ENCODE results near the gene PABPN1. TPM values are rescaled to one million over a fixed set of nuclear protein-coding genes. Genes with fewer than 3 reads are reported as not detected.

PABPN1 gene
- total and polyA plus RNA-seq, 7 donors, result 65.2 to 104 (median 82.5) TPM

DNA sequence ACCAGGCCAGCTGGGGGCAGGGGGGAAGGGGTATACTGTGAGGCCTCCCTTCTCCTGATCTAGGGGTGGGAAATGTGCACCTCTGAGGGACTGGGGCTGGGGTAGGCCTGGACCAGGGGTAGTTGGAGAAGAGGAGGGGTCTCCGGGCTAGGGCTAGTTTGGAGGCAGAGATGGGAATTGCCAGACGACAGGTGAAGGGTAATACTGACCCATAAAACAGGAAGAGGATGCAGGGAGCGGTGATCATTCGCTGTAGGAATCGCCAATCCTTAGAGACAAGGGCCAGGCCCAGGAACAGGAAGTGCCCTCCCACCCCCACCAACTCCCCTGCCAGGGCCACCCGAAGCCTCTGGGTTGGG lies 27.0 kb downstream of the PABPN1 start:
- H3K9me3 ChIP-seq, result no peaks in the 10 kb centered on the region
- no peak overlapping the region for H3K4me3 ChIP-seq
- peaks cover 11% of the 10 kb centered on the region for H3K4me1 ChIP-seq
- H3K36me3 ChIP-seq (ENCODE audit: insufficient read depth in 1 of 2, low read depth in 1 of 2), result no peaks in the 10 kb centered on the region
- TF ChIP-seq, protein P1, sequence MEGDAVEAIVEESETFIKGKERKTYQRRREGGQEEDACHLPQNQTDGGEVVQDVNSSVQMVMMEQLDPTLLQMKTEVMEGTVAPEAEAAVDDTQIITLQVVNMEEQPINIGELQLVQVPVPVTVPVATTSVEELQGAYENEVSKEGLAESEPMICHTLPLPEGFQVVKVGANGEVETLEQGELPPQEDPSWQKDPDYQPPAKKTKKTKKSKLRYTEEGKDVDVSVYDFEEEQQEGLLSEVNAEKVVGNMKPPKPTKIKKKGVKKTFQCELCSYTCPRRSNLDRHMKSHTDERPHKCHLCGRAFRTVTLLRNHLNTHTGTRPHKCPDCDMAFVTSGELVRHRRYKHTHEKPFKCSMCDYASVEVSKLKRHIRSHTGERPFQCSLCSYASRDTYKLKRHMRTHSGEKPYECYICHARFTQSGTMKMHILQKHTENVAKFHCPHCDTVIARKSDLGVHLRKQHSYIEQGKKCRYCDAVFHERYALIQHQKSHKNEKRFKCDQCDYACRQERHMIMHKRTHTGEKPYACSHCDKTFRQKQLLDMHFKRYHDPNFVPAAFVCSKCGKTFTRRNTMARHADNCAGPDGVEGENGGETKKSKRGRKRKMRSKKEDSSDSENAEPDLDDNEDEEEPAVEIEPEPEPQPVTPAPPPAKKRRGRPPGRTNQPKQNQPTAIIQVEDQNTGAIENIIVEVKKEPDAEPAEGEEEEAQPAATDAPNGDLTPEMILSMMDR (IDR thresholded peaks at IDR 0.05), result no peak
- H3K27ac ChIP-seq, result no peak overlapping the region
- no peak for DNase-seq
- no peak for ATAC-seq
- peaks cover 2 to 33% (median 7%) of the 10 kb centered on the region in 3 donors for H3K27me3 ChIP-seq (ENCODE audit: insufficient read depth in 3 of 3, low read length in 2 of 3)
- intact Hi-C loops (cut with DNase I), result no loop called here
- WGBS, 3 donors, result 84 to 87% (median 86%) methylated on average over 6 of the region's 6 CpGs

DNA sequence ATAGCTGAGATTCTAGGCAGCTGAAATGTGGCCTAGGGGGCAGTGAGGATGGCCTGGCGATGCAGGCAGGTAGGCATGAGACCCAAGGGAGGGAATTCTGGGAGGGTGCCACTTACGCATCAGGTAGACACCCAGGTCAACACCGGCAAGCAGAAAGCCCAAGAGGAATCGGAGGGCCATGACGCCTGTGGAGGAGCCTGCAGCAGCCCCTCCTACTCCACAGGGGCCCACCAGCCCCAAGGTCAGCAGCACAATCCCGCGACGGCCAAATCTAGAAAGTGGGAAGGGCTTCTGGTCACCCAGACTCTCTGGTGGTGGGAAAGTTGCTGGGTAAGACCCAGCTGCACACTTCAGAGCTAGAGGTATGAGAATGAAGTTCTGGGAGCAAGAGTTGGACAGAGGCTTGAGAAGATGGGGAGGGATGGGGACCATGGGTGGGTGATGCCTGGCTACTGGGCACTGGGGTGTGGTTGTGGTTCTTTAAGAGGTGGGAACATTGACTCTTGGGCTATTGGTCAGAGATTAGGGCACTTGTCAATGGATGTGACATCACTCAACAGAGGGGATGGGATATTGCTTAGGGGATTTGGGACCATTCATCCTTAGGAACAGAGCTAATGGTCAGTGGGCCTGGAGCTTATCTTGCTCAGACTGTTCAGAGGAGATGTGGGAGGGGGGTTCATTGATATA lies 28.0 kb downstream of the PABPN1 start:
- no peaks in the 10 kb centered on the region for H3K9me3 ChIP-seq
- DNase-seq (no peak), ATAC-seq (no peak)
- H3K36me3 ChIP-seq (ENCODE audit: insufficient read depth in 1 of 2, low read depth in 1 of 2), result no peaks in the 10 kb centered on the region
- peaks cover 4 to 43% (median 7%) of the 10 kb centered on the region in 3 donors for H3K27me3 ChIP-seq (ENCODE audit: insufficient read depth in 3 of 3, low read length in 2 of 3)
- no peak overlapping the region for H3K4me3 ChIP-seq
- WGBS, 3 donors, result 89 to 94% (median 92%) methylated on average over 8 of the region's 8 CpGs
- intact Hi-C loops (cut with DNase I), result no loop called here
- peaks cover 11% of the 10 kb centered on the region for H3K4me1 ChIP-seq
- no peak overlapping the region for H3K27ac ChIP-seq
- TF ChIP-seq, protein P1 (IDR thresholded peaks at IDR 0.05), result no peak

DNA sequence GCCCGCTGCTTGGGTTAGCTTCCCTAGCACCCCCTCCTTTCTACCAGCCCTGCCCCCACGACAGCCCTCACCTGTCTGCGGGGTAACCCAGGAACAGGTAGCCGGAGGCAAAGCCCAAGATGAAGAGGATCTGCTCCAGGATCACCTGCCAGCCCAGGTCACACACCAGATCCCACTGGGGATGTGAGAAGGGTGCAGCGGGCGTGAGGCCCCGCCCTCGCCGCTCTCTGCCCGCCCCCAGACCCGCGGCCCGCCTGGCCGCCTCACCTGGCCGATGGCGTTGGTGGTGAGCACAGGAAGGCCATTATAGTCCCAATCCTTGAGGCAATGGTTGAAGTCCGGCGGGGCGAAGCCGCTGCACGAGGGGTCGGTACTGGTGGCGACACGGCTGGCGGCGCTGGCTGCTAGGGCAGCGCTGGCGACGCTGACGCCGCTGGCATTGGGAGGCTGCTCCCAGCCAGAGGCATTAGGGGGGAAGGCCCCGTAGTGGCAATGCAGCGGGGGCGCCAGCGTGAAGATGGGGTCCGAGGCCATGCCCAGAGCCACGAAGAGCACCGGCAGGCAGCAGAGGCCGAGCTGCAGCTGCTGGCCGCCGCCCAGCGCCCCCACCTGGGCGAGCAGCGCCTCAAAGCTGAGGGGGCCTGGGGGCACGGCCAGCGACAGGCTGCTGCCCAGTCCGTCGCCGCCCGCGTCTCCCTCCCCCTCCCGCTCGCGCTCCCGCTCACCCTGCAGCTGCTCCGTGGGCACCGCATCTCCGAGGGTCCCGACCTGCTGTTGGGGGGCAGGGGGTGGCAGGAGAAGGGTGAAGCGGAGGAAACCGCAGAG lies 30.6 kb downstream of the PABPN1 start:
- peak in 3 of 4 donors; percentile 22 to 28 (median 28) for ATAC-seq

DNA sequence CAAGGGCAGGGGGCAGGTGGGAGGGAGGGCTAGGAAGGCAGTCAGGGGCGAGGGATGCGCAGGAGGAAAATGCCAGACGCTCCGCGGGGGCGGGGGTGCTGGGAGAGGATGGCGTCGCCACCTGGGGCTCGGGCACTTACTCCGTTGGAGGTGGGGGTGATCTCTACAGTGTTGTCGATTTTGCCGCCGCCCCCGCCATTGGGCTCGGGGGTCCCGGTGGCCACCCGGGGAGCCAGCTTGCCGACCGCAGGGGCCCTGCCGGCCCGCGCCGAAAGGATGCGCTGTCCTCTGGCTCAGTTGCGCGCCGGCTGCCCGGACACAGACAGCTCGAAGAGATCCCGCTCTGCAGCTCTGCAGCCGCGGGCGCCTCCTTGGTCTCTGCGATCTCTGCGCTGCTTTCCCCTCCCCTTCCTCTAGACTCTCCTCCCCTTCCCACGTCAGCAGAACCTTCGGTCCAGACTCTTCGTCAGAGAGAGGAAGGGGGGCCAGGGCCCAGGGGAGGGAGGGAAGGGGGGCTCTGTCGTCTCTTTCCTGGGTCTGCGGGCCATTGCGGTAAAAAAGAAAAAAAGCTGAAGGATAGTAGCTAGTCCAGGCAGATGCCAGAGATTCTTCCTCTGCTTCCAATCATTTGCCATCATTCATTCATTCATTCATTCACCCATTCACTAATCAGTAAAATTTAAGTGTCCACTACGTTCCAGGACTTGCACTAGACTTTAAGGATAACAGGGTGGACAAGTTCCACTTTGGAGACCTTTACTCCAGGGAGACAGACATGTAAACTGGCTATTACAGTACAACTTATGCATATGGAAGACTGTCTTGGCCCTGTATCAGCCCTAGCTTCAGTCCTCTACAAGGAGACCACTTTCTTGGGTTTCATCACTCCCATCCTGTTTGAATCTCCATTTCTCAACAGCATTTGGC lies 31.5 kb downstream of the PABPN1 start, which contains the start of gene SLC22A17:
TSS of gene SLC22A17 (minus strand) at position 382 of the 927 bp plus-strand sequence.
- TF ChIP-seq, protein P1 (IDR thresholded peaks at IDR 0.05), result no peak
- no peaks in the 10 kb centered on the region for H3K9me3 ChIP-seq
- DNase-seq, result peak; percentile 69 to 84
- WGBS, 3 donors, result 1 to 3% (median 2%) methylated on average over 20 to 42 of the region's 42 CpGs
- H3K27ac ChIP-seq, result no peak within 1 kb of the TSS
- intact Hi-C loops (cut with DNase I), result no loop called here
- H3K27me3 ChIP-seq (ENCODE audit: insufficient read depth in 3 of 3, low read length in 2 of 3), result peaks cover 4 to 53% (median 10%) of the 10 kb centered on the region in 3 donors
- H3K4me1 ChIP-seq, result peaks cover 11% of the 10 kb centered on the region
- peak; percentile 68 to 84 (median 78) for ATAC-seq
- H3K36me3 ChIP-seq (ENCODE audit: insufficient read depth in 1 of 2, low read depth in 1 of 2), result no peaks in the 10 kb centered on the region
- peak within 1 kb of the TSS; percentile 70 for H3K4me3 ChIP-seq

More for the DNA sequence above, 30.6 kb downstream of the PABPN1 start:
- TF ChIP-seq, protein P1 (IDR thresholded peaks at IDR 0.05), result no peak
- peaks cover 4 to 53% (median 10%) of the 10 kb centered on the region in 3 donors for H3K27me3 ChIP-seq (ENCODE audit: insufficient read depth in 3 of 3, low read length in 2 of 3)
- H3K9me3 ChIP-seq, result no peaks in the 10 kb centered on the region
- H3K36me3 ChIP-seq (ENCODE audit: insufficient read depth in 1 of 2, low read depth in 1 of 2), result no peaks in the 10 kb centered on the region
- no peak for DNase-seq
- intact Hi-C loops (cut with DNase I), result no loop called here
- H3K4me1 ChIP-seq, result peaks cover 11% of the 10 kb centered on the region
- peak overlapping the region; percentile 70 for H3K4me3 ChIP-seq
- no peak overlapping the region for H3K27ac ChIP-seq
- 8 to 13% (median 13%) methylated on average over 41 to 61 of the region's 61 CpGs for WGBS, 3 donors
